Neutrophil (primary cell): ENCODE measurements around the gene H2BK1.

ENCODE experiments used
- H3K27ac ChIP-seq: fragments of 200-600 bp; sonication (generic); 2 replicates; pipeline ENCODE4 v1.5.1; 2016; ENCODE audit warnings: mild to moderate bottlenecking, moderate library complexity
- H3K27me3 ChIP-seq: fragments of 200-600 bp; sonication (generic); 2 replicates; pipeline ENCODE4 v1.6.0; 2016; ENCODE audit warnings: mild to moderate bottlenecking
- H3K36me3 ChIP-seq: fragments of 200-600 bp; sonication (generic); 2 replicates; pipeline ENCODE4 v1.5.1; 2017
- H3K4me1 ChIP-seq, 2 experiments: fragments of 200-600 bp in 1 of 2; sonication (generic) in 1 of 2; 1 replicate in 1 of 2; 2 replicates in 1 of 2; pipeline versions ENCODE4 v1.5.1 to v1.6.1; 2013 to 2016; ENCODE audit warnings: low read depth in 1 of 2, low read length in 1 of 2, mild to moderate bottlenecking in 1 of 2, moderate library complexity in 1 of 2; ENCODE audit not compliant: control insufficient read depth in 1 of 2, insufficient read depth in 1 of 2
- H3K4me3 ChIP-seq, 2 experiments: fragments of 200-600 bp in 1 of 2; sonication (generic) in 1 of 2; 1 replicate in 1 of 2; 2 replicates in 1 of 2; pipeline ENCODE4 v1.5.1; 2013 to 2016; ENCODE audit warnings: low read depth in 1 of 2, low read length in 1 of 2, mild to moderate bottlenecking in 1 of 2, moderate library complexity in 1 of 2
- H3K9me3 ChIP-seq: fragments of 200-600 bp; sonication (generic); 2 replicates; pipeline ENCODE4 v1.5.1; 2016
- CTCF ChIP-seq: fragments of 200-600 bp; sonication (generic); IDR thresholded peaks from 2 replicates; pipeline ENCODE4 v1.5.1; 2016; ENCODE audit warnings: antibody characterized with exemption

The H2BK1 gene

DNA sequence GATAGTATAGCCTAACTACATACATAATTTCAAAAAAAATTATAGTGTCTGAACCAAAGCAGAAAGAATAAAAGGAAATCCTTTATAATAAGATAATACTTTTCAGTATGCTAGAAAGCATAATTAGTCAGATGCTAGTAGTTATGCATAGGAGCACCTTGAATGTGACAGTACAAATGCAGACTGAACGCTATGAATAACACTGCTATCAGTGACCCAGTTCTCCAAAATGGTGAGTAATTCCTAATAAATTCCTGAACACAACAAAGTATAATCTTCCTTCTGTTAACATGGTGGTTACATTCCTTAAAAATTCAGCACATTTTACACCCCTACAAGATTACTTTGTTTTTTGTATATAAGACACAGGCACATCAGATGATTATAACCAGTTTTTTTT, 20.8 kb upstream of the H2BK1 start:
- Histone ChIP-seq H3K9me3 (no peaks in the 10 kb centered on the region), H3K27ac (no peak overlapping the region), H3K4me3 (no peak overlapping the region), H3K36me3 (peaks cover 15% of the 10 kb centered on the region), H3K27me3 (peaks cover 6% of the 10 kb centered on the region), H3K4me1 (peaks cover 36 to 41% of the 10 kb centered on the region in 2 experiments)
- no peak for TF ChIP-seq CTCF

DNA sequence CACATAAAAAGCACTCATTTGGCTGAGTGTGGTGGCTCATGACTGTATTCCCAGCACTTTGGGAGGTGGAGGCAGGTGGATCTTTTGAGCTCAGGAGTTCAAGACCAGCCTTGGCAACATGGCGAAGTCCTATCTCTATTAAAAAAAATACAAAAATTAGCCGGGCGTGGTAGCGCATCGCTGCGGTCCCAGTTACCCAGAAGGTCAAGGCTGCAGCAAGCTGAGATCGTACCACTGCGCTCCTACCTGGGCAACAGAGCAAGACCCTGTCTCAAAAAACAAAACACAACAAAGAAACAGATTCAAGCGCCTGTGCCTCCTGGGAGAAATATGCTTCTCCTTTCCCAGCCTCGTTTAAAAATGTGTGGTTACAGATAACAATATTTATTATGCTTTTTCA, 19.0 kb upstream of the H2BK1 start:
- H3K27ac ChIP-seq = no peak overlapping the region
- no peak overlapping the region for H3K4me3 ChIP-seq
- H3K9me3 ChIP-seq = no peaks in the 10 kb centered on the region
- peaks cover 39 to 45% of the 10 kb centered on the region in 2 experiments for H3K4me1 ChIP-seq
- peaks cover 6% of the 10 kb centered on the region for H3K27me3 ChIP-seq
- peaks cover 6% of the 10 kb centered on the region for H3K36me3 ChIP-seq
- TF ChIP-seq CTCF = no peak

DNA sequence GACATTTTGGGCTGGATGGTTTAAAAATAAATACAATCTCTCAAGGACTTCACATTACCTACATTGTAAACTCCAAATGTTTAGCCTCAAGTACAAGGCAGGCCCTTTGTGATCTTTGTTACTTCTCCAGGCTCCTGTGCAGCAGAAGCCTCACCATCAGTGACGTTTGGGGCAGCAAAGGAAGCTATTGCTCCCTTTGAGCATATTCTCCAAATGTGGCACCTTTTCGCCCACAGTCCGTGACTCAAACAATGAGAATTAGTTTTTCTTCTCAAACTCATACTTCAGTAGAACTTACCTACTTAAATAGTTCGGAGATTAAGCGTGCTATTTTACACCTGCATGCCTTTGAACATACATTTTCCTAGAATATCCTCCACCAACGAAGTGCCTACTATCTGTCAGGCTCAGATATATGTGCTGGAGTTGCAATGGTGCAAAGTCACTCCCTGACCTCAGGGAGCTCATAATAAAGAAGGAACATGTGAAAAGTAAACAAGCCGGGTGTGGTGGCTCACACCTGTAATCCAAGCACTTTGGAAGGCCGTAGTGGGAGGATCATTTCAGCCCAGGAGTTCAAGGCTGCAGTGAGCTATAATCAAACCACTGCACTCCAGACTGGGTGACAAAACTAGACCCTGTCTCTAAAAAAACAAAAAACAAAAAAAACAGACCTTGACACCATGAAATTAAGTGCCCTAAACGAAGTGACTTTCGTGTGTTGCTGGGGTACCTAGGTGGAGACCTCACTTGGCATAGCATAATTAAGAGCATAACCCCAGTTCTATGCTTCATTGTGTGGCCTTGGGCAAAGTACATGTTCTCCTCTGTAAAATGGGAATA, 18.0 kb upstream of the H2BK1 start:
- Histone ChIP-seq H3K27ac (peak overlapping the region; percentile 75), H3K27me3 (peaks cover 6% of the 10 kb centered on the region), H3K36me3 (peaks cover 16% of the 10 kb centered on the region), H3K9me3 (no peaks in the 10 kb centered on the region), H3K4me1 (peaks cover 30 to 36% of the 10 kb centered on the region in 2 experiments), H3K4me3 (peak overlapping the region; percentile 84 to 90)
- TF ChIP-seq CTCF = no peak

DNA sequence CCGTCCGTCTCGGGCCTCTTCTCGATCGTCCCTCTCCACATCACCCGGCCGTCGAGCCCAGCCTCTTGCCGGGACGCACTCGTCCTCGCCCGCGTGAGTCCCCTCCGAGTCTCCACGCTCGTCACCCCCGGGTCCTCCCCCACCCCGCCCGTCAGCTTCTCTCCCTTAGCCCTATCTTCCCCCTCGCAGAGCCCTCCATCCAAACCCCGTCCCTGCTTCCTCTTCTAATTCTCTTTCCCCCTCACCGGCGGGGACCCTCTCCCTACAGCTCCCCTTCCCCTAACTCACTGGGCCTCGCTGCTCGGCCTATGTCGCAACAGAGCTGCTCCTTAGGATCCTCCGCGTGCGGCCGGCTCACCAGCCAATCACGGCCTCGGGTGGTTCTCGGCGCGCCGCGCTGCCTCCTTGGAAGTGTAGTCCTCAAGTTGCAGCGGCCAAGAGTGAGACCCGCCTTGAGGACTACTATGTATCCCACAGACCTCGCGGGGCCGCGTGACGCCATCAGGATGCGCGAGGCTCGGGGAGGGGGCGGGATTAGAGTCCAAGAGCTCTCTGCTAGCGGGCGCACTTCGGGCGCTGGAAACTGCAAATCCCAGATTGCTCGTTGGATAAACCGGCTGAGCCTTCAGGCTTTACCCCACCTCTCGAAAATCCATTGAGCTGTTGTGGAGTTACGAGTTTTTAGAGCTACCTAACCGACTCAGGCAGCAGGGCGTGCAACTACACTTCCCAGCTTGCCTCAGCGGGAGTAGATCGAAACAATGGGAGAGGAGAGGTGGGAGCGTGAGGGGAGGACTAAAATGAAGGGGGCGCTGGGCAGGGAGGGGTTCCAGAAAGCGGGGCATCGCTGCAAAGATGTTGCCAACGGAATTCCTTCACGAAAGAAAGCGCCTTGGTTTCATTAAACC, 16.8 kb upstream of the H2BK1 start, which contains the start of gene ABCF2:
ABCF2 (minus strand) TSS at position 331 of the 908 bp plus-strand sequence. CDS start 747 bp downstream, outside the sequence.
- peak; percentile 41 for TF ChIP-seq CTCF
- peak within 1 kb of the TSS; percentile 84 to 90 for H3K4me3 ChIP-seq
- H3K9me3 ChIP-seq = no peaks in the 10 kb centered on the region
- peaks cover 6% of the 10 kb centered on the region for H3K27me3 ChIP-seq
- peaks cover 27 to 30% of the 10 kb centered on the region in 2 experiments for H3K4me1 ChIP-seq
- peaks cover 27% of the 10 kb centered on the region for H3K36me3 ChIP-seq
- H3K27ac ChIP-seq = peak within 1 kb of the TSS; percentile 75

DNA sequence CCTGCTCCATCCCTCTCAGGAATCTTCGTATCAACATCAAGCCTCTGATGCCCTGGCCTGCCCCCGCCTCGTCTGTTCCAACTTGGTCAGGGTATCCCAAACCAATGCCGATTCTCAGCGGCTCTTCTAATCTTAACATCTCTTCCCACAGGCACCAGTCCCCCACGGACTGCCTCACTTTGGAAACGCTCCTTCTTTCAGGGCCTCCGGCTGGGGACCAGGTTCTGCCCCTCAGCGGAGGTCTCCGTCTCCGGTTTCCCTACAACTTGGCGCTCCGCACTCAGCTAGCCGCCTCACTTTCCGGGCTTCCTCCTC, 16.2 kb upstream of the H2BK1 start:
- no peak for TF ChIP-seq CTCF
- H3K27me3 ChIP-seq = peaks cover 6% of the 10 kb centered on the region
- H3K27ac ChIP-seq = peak overlapping the region; percentile 75
- H3K9me3 ChIP-seq = no peaks in the 10 kb centered on the region
- H3K4me3 ChIP-seq = peak overlapping the region; percentile 84 to 90
- peaks cover 31% of the 10 kb centered on the region for H3K36me3 ChIP-seq
- H3K4me1 ChIP-seq = peaks cover 21 to 24% of the 10 kb centered on the region in 2 experiments
